Measurements from ENCODE around the gene PCDHB10.

- TF ChIP-seq CTCF (conservative IDR thresholded peaks at IDR 0.05; ENCODE audit: low read depth, low read length): no peak
- TF ChIP-seq EZH2 (IDR thresholded peaks at IDR 0.05; ENCODE audit: borderline replicate concordance, low read depth, low read length, poor library complexity, severe bottlenecking): no peak
Measured at GRCh38 chr5:141180313-141180712, 11.8 kb upstream of the PCDHB10 start.
